Parathyroid adenoma (tissue), 2 donors: ENCODE data around the gene CYP27A1.

Experiments
- H2AFZ ChIP-seq: fragments of 300-600 bp; sonication (generic); one replicate; pipeline ENCODE4 v1.7.0; 2017; ENCODE audit warnings: antibody characterized with exemption, mild to moderate bottlenecking
- H3K27ac ChIP-seq: fragments of 300-600 bp; sonication (generic); one replicate; pipeline ENCODE4 v1.7.0; 2017
- H3K27me3 ChIP-seq: fragments of 300-600 bp; sonication (generic); one replicate; pipeline ENCODE4 v1.7.0; 2017; ENCODE audit warnings: low read length; ENCODE audit not compliant: control insufficient read depth, insufficient read depth
- H3K36me3 ChIP-seq: fragments of 300-600 bp; sonication (generic); one replicate; pipeline ENCODE4 v1.7.0; 2017; ENCODE audit warnings: low read length; ENCODE audit not compliant: control insufficient read depth, insufficient read depth
- H3K4me1 ChIP-seq: fragments of 300-600 bp; sonication (generic); one replicate; pipeline ENCODE4 v1.7.0; 2017; ENCODE audit warnings: control low read depth
- H3K4me2 ChIP-seq: fragments of 300-600 bp; sonication (generic); one replicate; pipeline ENCODE4 v1.7.0; 2017; ENCODE audit warnings: low read length
- H3K4me3 ChIP-seq: fragments of 300-600 bp; sonication (generic); one replicate; pipeline ENCODE4 v1.7.0; 2017; ENCODE audit warnings: low read depth, low read length
- H3K79me2 ChIP-seq: fragments of 300-600 bp; sonication (generic); one replicate; pipeline ENCODE4 v1.7.0; 2017; ENCODE audit warnings: control low read depth
- H3K9ac ChIP-seq: fragments of 300-600 bp; sonication (generic); one replicate; pipeline ENCODE4 v1.7.0; 2017; ENCODE audit warnings: mild to moderate bottlenecking
- H3K9me3 ChIP-seq: fragments of 300-600 bp; sonication (generic); one replicate; pipeline ENCODE4 v1.7.0; 2017; ENCODE audit warnings: low read length; ENCODE audit not compliant: control insufficient read depth
- CTCF ChIP-seq: fragments of 300-600 bp; sonication (generic); IDR thresholded peaks from one replicate; pipeline ENCODE4 v1.7.0; 2017; ENCODE audit warnings: antibody characterized with exemption, mild to moderate bottlenecking
- donor health status: primary hyperparathyroidism.

Gene CYP27A1

GRCh38 chr2:218781691-218782527, at the start of gene CYP27A1:
Gene CYP27A1, plus strand, starts transcription at chr2:218782147. Its CDS starts 36 bp downstream, at chr2:218782183.
- Histone ChIP-seq H3K79me2 (peaks cover 2% of the 10 kb centered on the region), H3K9ac (peak within 1 kb of the TSS; percentile 65), H3K27ac (peak within 1 kb of the TSS; percentile 57), H3K4me1 (no peaks in the 10 kb centered on the region), H3K4me2 (peak within 1 kb of the TSS; percentile 80), H3K27me3 (no peaks in the 10 kb centered on the region), H3K4me3 (peak within 1 kb of the TSS; percentile 75), H2AFZ (peak within 1 kb of the TSS; percentile 98), H3K9me3 (no peaks in the 10 kb centered on the region), H3K36me3 (no peaks in the 10 kb centered on the region)
- no peak for TF ChIP-seq CTCF

- no peaks in the 10 kb centered on the region for H3K36me3 ChIP-seq
- peaks cover 6% of the 10 kb centered on the region for H3K79me2 ChIP-seq
- H3K4me2 ChIP-seq = no peak overlapping the region
- H3K27ac ChIP-seq = no peak overlapping the region
- no peak for TF ChIP-seq CTCF
- H3K9me3 ChIP-seq = no peaks in the 10 kb centered on the region
- H2AFZ ChIP-seq = no peak overlapping the region
- no peaks in the 10 kb centered on the region for H3K27me3 ChIP-seq
- no peaks in the 10 kb centered on the region for H3K4me1 ChIP-seq
- no peak overlapping the region for H3K4me3 ChIP-seq
- H3K9ac ChIP-seq = no peak overlapping the region
These were observed 49.2 kb upstream of the CYP27A1 start for GRCh38 chr2:218732761-218733158.

GRCh38 chr2:218733171-218734021, 48.6 kb upstream of the CYP27A1 start:
- no peaks in the 10 kb centered on the region for H3K36me3 ChIP-seq

GRCh38 chr2:218734190-218734975, 47.6 kb upstream of the CYP27A1 start:
- Histone ChIP-seq H3K9ac (no peak overlapping the region), H3K4me1 (no peaks in the 10 kb centered on the region), H3K9me3 (no peaks in the 10 kb centered on the region), H3K79me2 (no peaks in the 10 kb centered on the region), H3K27ac (no peak overlapping the region), H3K4me2 (no peak overlapping the region), H3K4me3 (no peak overlapping the region), H2AFZ (no peak overlapping the region), H3K27me3 (no peaks in the 10 kb centered on the region), H3K36me3 (no peaks in the 10 kb centered on the region)
- no peak for TF ChIP-seq CTCF

More at GRCh38 chr2:218733171-218734021, 48.6 kb upstream of the CYP27A1 start:
- no peak overlapping the region for H2AFZ ChIP-seq
- no peak overlapping the region for H3K4me2 ChIP-seq
- H3K4me1 ChIP-seq = no peaks in the 10 kb centered on the region
- H3K27me3 ChIP-seq = no peaks in the 10 kb centered on the region
- H3K9ac ChIP-seq = no peak overlapping the region
- H3K79me2 ChIP-seq = peaks cover 3% of the 10 kb centered on the region
- no peak for TF ChIP-seq CTCF
- H3K9me3 ChIP-seq = no peaks in the 10 kb centered on the region
- no peak overlapping the region for H3K27ac ChIP-seq
- H3K4me3 ChIP-seq = no peak overlapping the region
